GM10266 (cell line): ENCODE data around the gene SPATA13.

ENCODE experiments used
- DNase-seq: peaks from one replicate; pipeline ENCODE4 v3.0.0; 2012; ENCODE audit errors: extremely low spot score
- CTCF ChIP-seq: IDR thresholded peaks from 2 replicates; pipeline ENCODE4 v1.5.1; 2012; ENCODE audit warnings: mild to moderate bottlenecking, low read depth; ENCODE audit not compliant: control insufficient read depth, insufficient read depth; ENCODE audit errors: missing control alignments

The SPATA13 gene

GRCh38 chr13:24153347-24153746 lies 7.2 kb upstream of the SPATA13 start:
- no peak for DNase-seq
- TF ChIP-seq CTCF, result no peak

GRCh38 chr13:24153979-24154701 lies 6.4 kb upstream of the SPATA13 start:
- no peak for DNase-seq
- no peak for TF ChIP-seq CTCF

GRCh38 chr13:24159357-24159756 lies 1.2 kb upstream of the SPATA13 start:
- no peak for DNase-seq
- TF ChIP-seq CTCF, result no peak

- DNase-seq, result peak; percentile 36
- TF ChIP-seq CTCF, result no peak
Measured at GRCh38 chr13:24161010-24161775, 673 bp downstream of the SPATA13 start.

GRCh38 chr13:24161980-24162525 lies 1.5 kb downstream of the SPATA13 start:
- no peak for DNase-seq
- no peak for TF ChIP-seq CTCF

GRCh38 chr13:24162604-24163003 lies 2.1 kb downstream of the SPATA13 start:
- DNase-seq, result no peak
- no peak for TF ChIP-seq CTCF

- DNase-seq, result no peak
- TF ChIP-seq CTCF, result no peak
Measured at GRCh38 chr13:24165746-24166145, 5.2 kb downstream of the SPATA13 start.
